ENCODE results near the gene DNAJB4. TPM values are rescaled to one million over a fixed set of nuclear protein-coding genes. Genes with fewer than 3 reads are reported as not detected.
"Not testable (repeated sequence)": the region's sequence is repeated elsewhere in the genome, so short reads cannot be mapped to it uniquely, and the experiment has no call there.

The DNAJB4 gene
- total RNA-seq, 1 experiment from 2014 or later = 22.5 TPM

DNA sequence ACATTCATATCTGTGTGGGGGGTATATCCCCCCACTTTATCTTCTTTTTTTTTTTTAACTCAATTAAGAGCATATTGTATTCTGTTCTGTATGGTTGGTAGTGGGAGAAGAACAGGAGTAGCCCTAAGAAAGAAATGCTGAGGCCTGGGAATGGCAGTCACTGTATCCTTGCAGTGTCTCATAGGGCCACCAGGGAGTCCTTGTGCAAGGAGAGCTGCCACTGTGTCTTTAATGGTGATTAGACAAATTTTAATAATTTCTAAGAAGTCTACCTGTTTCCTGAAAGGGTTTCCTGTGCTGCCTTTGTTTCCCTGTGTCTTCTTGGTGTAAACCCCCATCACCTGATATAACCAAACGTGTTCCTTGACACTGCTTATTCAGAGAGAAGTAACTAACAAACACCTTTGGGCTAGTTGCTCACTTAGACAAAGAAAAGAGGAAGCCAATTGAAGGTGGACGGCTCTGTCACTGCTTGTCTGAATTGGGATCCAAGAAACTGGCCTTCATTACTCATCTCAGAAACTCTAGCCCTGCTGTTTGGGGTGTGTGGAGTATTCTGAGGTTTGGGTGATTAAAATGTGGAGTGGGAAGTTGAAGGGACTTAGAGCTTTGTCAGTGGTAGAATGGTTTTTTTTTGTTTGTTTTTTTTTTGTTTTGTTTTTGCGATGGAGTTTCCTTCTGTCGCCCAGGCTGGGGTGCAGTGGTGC is 56.3 kb downstream of the DNAJB4 start:
- no peak for DNase-seq (ENCODE audit: extremely low read depth, low read depth)

DNA sequence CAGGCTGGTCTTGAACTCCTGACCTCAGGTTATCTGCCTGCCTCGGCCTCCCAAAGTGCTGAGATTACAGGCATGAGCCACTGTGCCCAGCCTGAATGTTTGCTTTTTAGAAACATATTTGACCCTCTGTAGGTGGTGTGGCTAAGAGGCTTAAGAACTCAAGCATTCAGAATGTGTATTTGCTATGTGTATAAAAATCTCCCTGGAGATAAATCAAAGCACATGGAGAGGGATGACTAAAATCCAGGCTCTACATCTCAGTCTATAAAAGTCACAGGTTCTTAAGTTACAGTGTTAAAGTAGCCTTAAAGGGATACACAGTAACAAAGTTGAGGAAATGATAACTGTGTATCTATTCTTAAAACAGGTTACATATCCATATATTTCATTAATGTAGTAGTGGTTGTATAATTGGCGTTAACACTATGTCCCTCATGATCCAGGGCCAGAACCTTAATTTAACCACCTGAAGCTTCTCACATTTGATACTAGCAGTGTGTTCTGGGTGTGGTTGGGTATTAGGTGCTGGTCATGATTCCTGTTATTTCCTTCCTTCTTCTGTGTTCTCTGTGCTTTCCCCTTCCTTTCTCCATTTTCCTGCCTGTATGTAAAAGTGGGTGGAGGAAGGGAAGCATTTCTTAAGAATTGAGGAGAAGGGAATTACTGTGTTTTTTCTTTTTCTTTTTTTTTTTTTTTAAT is 57.2 kb downstream of the DNAJB4 start:
- DNase-seq (ENCODE audit: extremely low read depth, low read depth) = no peak

DNA sequence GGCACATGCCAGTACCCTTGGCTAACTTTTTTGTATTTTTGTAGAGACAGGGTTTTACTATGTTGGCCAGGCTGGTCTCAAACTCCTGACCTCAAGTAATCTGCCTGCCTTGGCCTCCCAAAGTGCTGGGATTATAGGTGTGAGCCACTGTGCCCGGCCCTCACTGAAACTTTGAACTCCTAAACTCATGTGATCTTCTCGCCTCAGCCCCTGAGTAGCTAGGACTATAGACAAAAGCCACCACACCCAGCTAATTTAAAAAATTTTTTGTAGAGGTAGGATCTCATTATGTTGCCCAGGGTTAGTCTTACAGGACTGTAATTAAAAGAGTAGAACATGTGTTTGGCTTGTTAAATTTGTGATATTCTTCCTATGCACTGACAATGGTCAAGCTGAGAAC is 60.1 kb downstream of the DNAJB4 start:
- DNase-seq (ENCODE audit: extremely low read depth, low read depth) = not testable (repeated sequence)

Small RNAs within 50 kb of the gene (small RNA-seq; reads per million reads assigned to genes)
- 0.23 to 2.8 reads per million in 2 experiments for gene AC103591.3

Other genes starting within 250 kb of the DNAJB4 start
- 38.8 and 50.2 TPM in 2 replicates for gene USP33, start 245.1 kb upstream of the DNAJB4 start, total RNA-seq (2014; rRNA removed; shearing (Covaris generic))
- 14.4 and 15.7 TPM in 2 replicates for gene MIGA1, start 225.3 kb upstream of the DNAJB4 start, total RNA-seq (2014; rRNA removed; shearing (Covaris generic))
- 0.07 TPM in 1 of 2 replicates, not detected in the other for gene NEXN, start 116.3 kb upstream of the DNAJB4 start, total RNA-seq (2014; rRNA removed; shearing (Covaris generic))
- 97.4 and 124 TPM in 2 replicates for gene FUBP1, start 25.9 kb upstream of the DNAJB4 start, total RNA-seq (2014; rRNA removed; shearing (Covaris generic))
- gene GIPC2, start 41.0 kb downstream of the DNAJB4 start, total RNA-seq (2014; rRNA removed; shearing (Covaris generic)) = not detected in 2 replicates